GM12878 (cell line): Measurements from ENCODE around the gene VLDLR. TPM values are rescaled to one million over a fixed set of nuclear protein-coding genes. Genes with fewer than 3 reads are reported as not detected.
"Not testable (repeated sequence)": the region's sequence is repeated elsewhere in the genome, so short reads cannot be mapped to it uniquely, and the experiment has no call there.

Experiments used
- ATAC-seq: fragments of 200-7000 bp; cut with Tn5 transposase; 3 replicates; pipeline ENCODE4 v1.9.1; 2020; ENCODE audit warnings: mild to moderate bottlenecking, moderate library complexity
- BruUV-seq: library from RNA; stranded (reverse); fragments of 400-500 nt; replicated peaks from 2 replicates; lab custom pipeline; 2021; lab: Mats Ljungman, UMichigan
- CTCF ChIA-PET: fragments of 300-600 bp; sonication (Branson Sonifier 250); formaldehyde crosslinking; extraction: SDS; loops from one replicate; lab custom pipeline; 2021; ENCODE audit warnings: inconsistent platforms; lab: Yijun Ruan, JAX
- POLR2A ChIA-PET: fragments of 350-600 bp; formaldehyde crosslinking; extraction: SDS; loops from one replicate; lab custom pipeline; 2021; ENCODE audit warnings: inconsistent platforms; lab: Charles Lee
- RAD21 ChIA-PET: fragments of 300-600 bp; sonication (Branson Sonifier 250); formaldehyde crosslinking; loops from one replicate; lab custom pipeline; 2023; ENCODE audit warnings: antibody characterized with exemption; ENCODE audit not compliant: unreplicated experiment; lab: Charles Lee
- SMC1A ChIA-PET: fragments of 300-600 bp; sonication (Branson Sonifier 250); formaldehyde crosslinking; loops from one replicate; lab custom pipeline; 2023; ENCODE audit not compliant: unreplicated experiment, uncharacterized antibody; lab: Charles Lee
- DNase-seq: peaks from one replicate; pipeline ENCODE4 v3.0.0-alpha.2; 2011; ENCODE audit warnings: low read depth, low spot score
- FAIRE-seq: peaks from 3 replicates; lab custom pipeline; 2011; peaks lifted over from hg19 to GRCh38; lab: Jason Lieb, UNC
- H2AFZ ChIP-seq: 2 replicates; pipeline ENCODE4 v1.6.0; 2011; ENCODE audit warnings: low read depth, low read length, control low read depth; ENCODE audit not compliant: control insufficient read depth
- H3K27ac ChIP-seq: 2 replicates; pipeline ENCODE4 v1.5.1; 2011; ENCODE audit warnings: control low read depth; ENCODE audit not compliant: control insufficient read depth, insufficient read depth
- H3K27me3 ChIP-seq, 2 experiments: replicated peaks in 1 of 2; 2 replicates each; pipeline versions ENCODE4 v1.6.0 to v1.6.1; 2011; ENCODE audit warnings: low read length in 1 of 2; ENCODE audit not compliant: control insufficient read depth in 2 of 2, insufficient read depth in 2 of 2
- H3K36me3 ChIP-seq, 2 experiments: 2 replicates each; pipeline ENCODE4 v1.5.1; 2011; ENCODE audit warnings: low read length in 1 of 2; ENCODE audit not compliant: control insufficient read depth in 2 of 2, insufficient read depth in 2 of 2
- H3K4me1 ChIP-seq: 2 replicates; pipeline ENCODE4 v1.6.1; 2011; ENCODE audit warnings: mild to moderate bottlenecking, low read length, moderate library complexity, mixed read lengths; ENCODE audit not compliant: control insufficient read depth, insufficient read depth
- H3K4me2 ChIP-seq: 2 replicates; pipeline ENCODE4 v1.6.0; 2011; ENCODE audit warnings: control low read depth; ENCODE audit not compliant: control insufficient read depth, insufficient read depth
- H3K4me3 ChIP-seq: fragments of 200-600 bp; sonication (generic); 2 replicates; pipeline ENCODE4 v1.5.1; 2016
- H3K79me2 ChIP-seq: 2 replicates; pipeline ENCODE4 v1.6.0; 2011; ENCODE audit warnings: low read length; ENCODE audit not compliant: control insufficient read depth, insufficient read depth
- H3K9ac ChIP-seq: 2 replicates; pipeline ENCODE4 v1.8.0; 2011; ENCODE audit warnings: low read length, control low read depth, mixed read lengths; ENCODE audit not compliant: control insufficient read depth, insufficient read depth
- H3K9me3 ChIP-seq: replicated peaks from 3 replicates; pipeline ENCODE4 v1.5.1; 2011; ENCODE audit warnings: mild to moderate bottlenecking, low read length; ENCODE audit not compliant: control insufficient read depth, insufficient read depth
- H4K20me1 ChIP-seq: 2 replicates; pipeline ENCODE4 v1.6.0; 2011; ENCODE audit not compliant: control insufficient read depth, insufficient read depth
- BHLHE40 ChIP-seq, 2 experiments: fragments of 450-650 bp in 1 of 2; IDR thresholded peaks; 2 replicates each; pipeline ENCODE4 v1.6.1; 2011 to 2017; ENCODE audit warnings: low read depth in 2 of 2, borderline replicate concordance in 1 of 2, improper control_type of control experiment in 1 of 2, low read length in 1 of 2, mild to moderate bottlenecking in 1 of 2
- ESRRA ChIP-seq: IDR thresholded peaks from 2 replicates; pipeline ENCODE4 v1.6.1; 2012; ENCODE audit warnings: mild to moderate bottlenecking, low read length, improper control_type of control experiment
- FOXM1 ChIP-seq: IDR thresholded peaks from 2 replicates; pipeline ENCODE4 v1.6.1; 2012; ENCODE audit warnings: low read depth, mild to moderate bottlenecking, inconsistent platforms, low read length, moderate library complexity
- HDAC2 ChIP-seq: fragments of 200-600 bp; sonication (generic); IDR thresholded peaks from 2 replicates; pipeline ENCODE4 v1.6.1; 2017
- PML ChIP-seq: IDR thresholded peaks from 2 replicates; pipeline ENCODE4 v1.6.1; 2012; ENCODE audit warnings: low read length, inconsistent platforms
- ZNF384 ChIP-seq: IDR thresholded peaks from 2 replicates; pipeline ENCODE4 v1.6.1; 2012; ENCODE audit warnings: low read depth, mild to moderate bottlenecking, low read length, improper control_type of control experiment, borderline replicate concordance
- WGBS: methylation state at CpG from one replicate; pipeline ENCODE4 v1.1.6; 2016; ENCODE audit warnings: low lambda C conversion rate; ENCODE audit not compliant: insufficient replicate concordance, insufficient coverage; ENCODE audit errors: missing lambda C conversion rate; 5-methylcytosine and 5-hydroxymethylcytosine counted together
- in situ Hi-C: fragments of 300-500 bp; cut with MboI; formaldehyde crosslinking; loops from 9 replicates; pipeline ENCODE4 v1.14.3; 2018; ENCODE audit warnings: mixed read lengths
- intact Hi-C: fragments of 100-400 bp; cut with micrococcal nuclease; formaldehyde crosslinking; loops from one replicate; pipeline ENCODE4 v1.14.2; 2022; ENCODE audit not compliant: unreplicated experiment
- polyA plus RNA-seq, 11 experiments: library from polyadenylated mRNA; depleted of rRNA in 4 of 11; unstranded in 6 of 11; stranded (reverse) in 5 of 11; fragments of >200 nt; fragmentation: Nextera tagmentation in 4 of 11; fragmentation: Illumina TruSeq in 1 of 11; extraction: Ambion mirVana in 4 of 11; extraction: Trizol in 1 of 11; gene quantifications; 1 replicate in 1 of 11; 2 replicates in 10 of 11; pipeline versions ENCODE4 v1.2.1 to v1.2.3, GENCODE V29; 2011 to 2016; ENCODE audit warnings: inconsistent platforms in 2 of 11, missing spikeins in 2 of 11, low read depth in 1 of 11
- total RNA-seq, 4 experiments: library from RNA; depleted of rRNA in 3 of 4; stranded (reverse); fragments of >200 nt in 3 of 4; fragmentation: Illumina TruSeq in 1 of 4; extraction: Trizol in 1 of 4; gene quantifications; 2 replicates each; pipeline versions ENCODE4 v1.2.1 to v1.2.3, GENCODE V29; 2013 to 2021

Gene VLDLR
- total and polyA plus RNA-seq, 10 of the 15 experiments (the other 5 are each of a cell fraction or from before 2014, with no cell fraction given), result 0.14 to 5.9 (median 0.57) TPM

- TF ChIP-seq PML (no peak), FOXM1 (no peak), HDAC2 (no peak)
These were observed 79.4 kb downstream of the VLDLR start (continued) for GRCh38 chr9:2700909-2701550.

GRCh38 chr9:2704504-2704903 lies 82.9 kb downstream of the VLDLR start:
- ATAC-seq (peak; percentile 70), DNase-seq (no peak), FAIRE-seq (no peak)
- SMC1A ChIA-PET, result interaction anchor here (0.7 to 1.3 kb wide), 5 partner anchors 11 to 239 kb away, joined by 3 read pairs; no protein-coding TSS in a partner anchor
- H2AFZ ChIP-seq, result no peak overlapping the region
- BruUV-seq, result no TSS peak
- H3K9me3 ChIP-seq, result no peaks in the 10 kb centered on the region
- in situ Hi-C loops, result no loop called here
- H3K9ac ChIP-seq, result no peak overlapping the region
- no peak for TF ChIP-seq ZNF384
- peak in 1 of 2 experiments; percentile 5; a peak in 1 of 4 replicates for TF ChIP-seq BHLHE40 (IDR thresholded peaks at IDR 0.05; ENCODE audit: borderline replicate concordance in 1 of 2, low read depth in 2 of 2, low read length in 1 of 2)
- TF ChIP-seq ESRRA, result no peak
- no peak overlapping the region for H3K4me2 ChIP-seq
- H3K27me3 ChIP-seq, result no peaks in the 10 kb centered on the region
- no peak overlapping the region for H3K4me3 ChIP-seq
- CTCF ChIA-PET, result interaction anchor here (1.6 kb wide), 1 partner anchor 23 kb away, joined by 4 read pairs; no protein-coding TSS in a partner anchor
- H3K27ac ChIP-seq, result no peak overlapping the region
- no peaks in the 10 kb centered on the region for H3K4me1 ChIP-seq
- intact Hi-C loops, result no loop called here
- H3K79me2 ChIP-seq, result no peaks in the 10 kb centered on the region
- RAD21 ChIA-PET, result no interaction called here
- H4K20me1 ChIP-seq, result no peaks in the 10 kb centered on the region
- POLR2A ChIA-PET, result no interaction called here
- H3K36me3 ChIP-seq, result no peaks in the 10 kb centered on the region

GRCh38 chr9:2707256-2707655 lies 85.7 kb downstream of the VLDLR start:
- H2AFZ ChIP-seq, H4K20me1 ChIP-seq, H3K79me2 ChIP-seq, FAIRE-seq, H3K36me3 ChIP-seq, H3K27ac ChIP-seq, H3K4me3 ChIP-seq, H3K9ac ChIP-seq, RAD21 ChIA-PET, intact Hi-C loops, H3K27me3 ChIP-seq, H3K9me3 ChIP-seq, DNase-seq, H3K4me2 ChIP-seq, BruUV-seq, ATAC-seq, H3K4me1 ChIP-seq, in situ Hi-C loops: not testable (repeated sequence)
- whole genome bisulfite sequencing, result 92% methylated on average over 3 of the region's 3 CpGs
- POLR2A ChIA-PET, result interaction anchor here (0.6 kb wide), 1 partner anchor 9 kb away, joined by 8 read pairs; no protein-coding TSS in a partner anchor
- CTCF ChIA-PET, result interaction anchor here (1.2 kb wide), 1 partner anchor 21 kb away, joined by 4 read pairs; no protein-coding TSS in a partner anchor
- SMC1A ChIA-PET, result interaction anchor here (1.8 kb wide), 1 partner anchor 21 kb away, joined by 10 read pairs; no protein-coding TSS in a partner anchor

Other genes with a start within 250 kb of the VLDLR start
- gene KCNV2, start 95.7 kb downstream of the VLDLR start, total RNA-seq (2014; rRNA removed), result 0.05 and 0.23 TPM in 2 replicates
- 0.09 TPM in 1 of 2 replicates, not detected in the other for gene KCNV2, start 95.7 kb downstream of the VLDLR start, total RNA-seq (2014; rRNA removed; fragmentation: Illumina TruSeq; extraction: Trizol)
- gene KCNV2, start 95.7 kb downstream of the VLDLR start, total RNA-seq (2021), result 0.11 TPM in 1 of 2 replicates, not detected in the other
- not detected in 2 replicates for gene KCNV2, start 95.7 kb downstream of the VLDLR start, polyA plus RNA-seq (2011; rRNA removed)
- gene KCNV2, start 95.7 kb downstream of the VLDLR start, polyA plus RNA-seq (2014; fragmentation: Illumina TruSeq; extraction: Trizol), result not detected in 2 replicates
- gene KCNV2, start 95.7 kb downstream of the VLDLR start, polyA plus RNA-seq (2014; fragmentation: Nextera tagmentation; extraction: Ambion mirVana), result under 1 TPM; 0.04 to 0.06 TPM
- 0.08 and 0.09 TPM in 2 replicates for gene KCNV2, start 95.7 kb downstream of the VLDLR start, polyA plus RNA-seq (2014; rRNA removed)
- under 1 TPM in 1 of 2 experiments, not detected in 1; 0.37 TPM for gene KCNV2, start 95.7 kb downstream of the VLDLR start, polyA plus RNA-seq (2016; fragmentation: Nextera tagmentation; extraction: Ambion mirVana)
- gene PUM3, start 222.3 kb downstream of the VLDLR start, total RNA-seq (2014; rRNA removed), result 53.1 and 63.2 TPM in 2 replicates
- 108 and 117 TPM in 2 replicates for gene PUM3, start 222.3 kb downstream of the VLDLR start, total RNA-seq (2014; rRNA removed; fragmentation: Illumina TruSeq; extraction: Trizol)
- gene PUM3, start 222.3 kb downstream of the VLDLR start, total RNA-seq (2021), result 63.6 and 75.7 TPM in 2 replicates
- 51.7 and 77.0 TPM in 2 replicates for gene PUM3, start 222.3 kb downstream of the VLDLR start, polyA plus RNA-seq (2011; rRNA removed)
- 86.6 and 102 TPM in 2 replicates for gene PUM3, start 222.3 kb downstream of the VLDLR start, polyA plus RNA-seq (2014; fragmentation: Illumina TruSeq; extraction: Trizol)
- gene PUM3, start 222.3 kb downstream of the VLDLR start, polyA plus RNA-seq (2014; fragmentation: Nextera tagmentation; extraction: Ambion mirVana), result 100 to 1,000 TPM in 1 of 2 experiments, 10 to 100 TPM in 1; 62.3 to 108 TPM
- 44.9 and 55.8 TPM in 2 replicates for gene PUM3, start 222.3 kb downstream of the VLDLR start, polyA plus RNA-seq (2014; rRNA removed)
- gene PUM3, start 222.3 kb downstream of the VLDLR start, polyA plus RNA-seq (2016; fragmentation: Nextera tagmentation; extraction: Ambion mirVana), result 10 to 100 TPM; 88.4 to 89.5 TPM